Endothelial cell of umbilical vein (primary cell): Measurements from ENCODE around the gene VRTN. TPM values are rescaled to one million over a fixed set of nuclear protein-coding genes. Genes with fewer than 3 reads are reported as not detected.

Experiments used
- BruUV-seq: library from RNA; stranded (reverse); fragments of 400-500 nt; replicated peaks from 2 replicates; lab custom pipeline; 2021; lab: Mats Ljungman, UMichigan
- CTCF ChIA-PET: fragments of 300-600, 350-600 bp; sonication (Branson Sonifier 250); formaldehyde crosslinking; loops from one replicate; lab custom pipeline; 2021; ENCODE audit warnings: antibody characterized with exemption, inconsistent platforms; lab: Charles Lee
- POLR2A ChIA-PET: fragments of 300-600, 350-600 bp; sonication (Branson Sonifier 250); formaldehyde crosslinking; loops from one replicate; lab custom pipeline; 2021; ENCODE audit warnings: antibody characterized with exemption, inconsistent platforms; lab: Charles Lee
- DNase-seq: peaks from one replicate; pipeline ENCODE4 v3.0.0-alpha.2; 2011; ENCODE audit warnings: low read depth, low spot score
- FAIRE-seq: peaks from 2 replicates; lab custom pipeline; 2011; peaks lifted over from hg19 to GRCh38; lab: Jason Lieb, UNC
- H2AFZ ChIP-seq: 2 replicates; pipeline ENCODE4 v1.6.0; 2012; ENCODE audit warnings: low read depth, low read length, control low read depth, inconsistent platforms
- H3K27ac ChIP-seq: 2 replicates; pipeline ENCODE4 v1.5.1; 2011; ENCODE audit warnings: low read depth, mild to moderate bottlenecking, control low read depth, low read length, moderate library complexity; ENCODE audit not compliant: insufficient read depth
- H3K27me3 ChIP-seq, 2 experiments: 2 replicates each; pipeline versions ENCODE4 v1.6.0 to v1.6.1; 2011; ENCODE audit warnings: low read length in 2 of 2, mixed read lengths in 1 of 2; ENCODE audit not compliant: control insufficient read depth in 2 of 2, insufficient read depth in 2 of 2
- H3K36me3 ChIP-seq, 2 experiments: 2 replicates in 1 of 2; 3 replicates in 1 of 2; pipeline ENCODE4 v1.5.1; 2011; ENCODE audit warnings: low read length in 2 of 2, mild to moderate bottlenecking in 1 of 2, moderate library complexity in 1 of 2; ENCODE audit not compliant: control insufficient read depth in 2 of 2, insufficient read depth in 2 of 2; ENCODE audit errors: extremely low read depth in 1 of 2
- H3K4me1 ChIP-seq: 3 replicates; pipeline ENCODE4 v1.5.1; 2011; ENCODE audit warnings: mild to moderate bottlenecking, low read length; ENCODE audit not compliant: control insufficient read depth, insufficient read depth; ENCODE audit errors: extremely low read depth
- H3K4me2 ChIP-seq: 2 replicates; pipeline ENCODE4 v1.6.1; 2011; ENCODE audit warnings: low read length, control low read depth, mixed read lengths; ENCODE audit not compliant: insufficient read depth
- H3K4me3 ChIP-seq, 3 experiments: fragments of 200-600 bp in 1 of 3; sonication (generic), shearing (Covaris generic) in 1 of 3; replicated peaks in 1 of 3; 2 replicates each; pipeline ENCODE4 v1.5.1; 2011 to 2016; ENCODE audit warnings: control low read depth in 3 of 3, low read length in 3 of 3, mild to moderate bottlenecking in 2 of 3, inconsistent platforms in 1 of 3, low read depth in 1 of 3, moderate library complexity in 1 of 3; ENCODE audit not compliant: insufficient read depth in 1 of 3
- H3K79me2 ChIP-seq: 2 replicates; pipeline ENCODE4 v1.6.0; 2012; ENCODE audit warnings: low read length, inconsistent platforms; ENCODE audit not compliant: control insufficient read depth, insufficient read depth
- H3K9ac ChIP-seq: replicated peaks from 2 replicates; pipeline ENCODE3; 2011; ENCODE audit warnings: low read length, control low read depth; ENCODE audit not compliant: insufficient read depth; ENCODE audit errors: extremely low read depth
- H3K9me1 ChIP-seq: replicated peaks from 3 replicates; pipeline ENCODE4 v1.6.0; 2011; ENCODE audit warnings: mild to moderate bottlenecking, low read length; ENCODE audit not compliant: control insufficient read depth, insufficient read depth; ENCODE audit errors: extremely low read depth
- H3K9me3 ChIP-seq: replicated peaks from 2 replicates; pipeline ENCODE4 v1.5.1; 2012; ENCODE audit warnings: low read length, inconsistent platforms; ENCODE audit not compliant: control insufficient read depth, insufficient read depth
- H4K20me1 ChIP-seq: replicated peaks from 2 replicates; pipeline ENCODE3; 2011; ENCODE audit warnings: mild to moderate bottlenecking, low read length; ENCODE audit not compliant: control insufficient read depth, insufficient read depth; ENCODE audit errors: extremely low read depth
- CTCF ChIP-seq, 2 donors: IDR thresholded peaks; 1 replicate in 1 of 2; 2 replicates in 1 of 2; pipeline ENCODE4 v1.5.1; 2011; ENCODE audit warnings: low read length in 2 of 2, mild to moderate bottlenecking in 2 of 2, moderate library complexity in 2 of 2, control low read depth in 1 of 2, inconsistent platforms in 1 of 2, low read depth in 1 of 2; ENCODE audit not compliant: insufficient read depth in 1 of 2; ENCODE audit errors: extremely low read depth in 1 of 2
- EZH2 ChIP-seq: IDR thresholded peaks from 2 replicates; pipeline ENCODE4 v1.6.1; 2012; ENCODE audit warnings: borderline replicate concordance, low read depth, mild to moderate bottlenecking, moderate library complexity, low read length, inconsistent platforms; ENCODE audit not compliant: severe bottlenecking
- FOS ChIP-seq: IDR thresholded peaks from 2 replicates; pipeline ENCODE4 v1.6.1; 2011; ENCODE audit warnings: mild to moderate bottlenecking, low read length, moderate library complexity, borderline replicate concordance; ENCODE audit not compliant: insufficient read depth
- GATA2 ChIP-seq: IDR thresholded peaks from 2 replicates; pipeline ENCODE4 v1.7.0; 2011; ENCODE audit warnings: low read depth, mild to moderate bottlenecking, moderate library complexity, mixed read lengths, low read length; ENCODE audit not compliant: insufficient read length, insufficient read depth
- JUN ChIP-seq: IDR thresholded peaks from 2 replicates; pipeline ENCODE4 v1.6.1; 2011; ENCODE audit warnings: borderline replicate concordance, low read depth; ENCODE audit not compliant: insufficient read length, insufficient read depth
- MAX ChIP-seq: IDR thresholded peaks from 2 replicates; pipeline ENCODE4 v1.6.1; 2011; ENCODE audit not compliant: insufficient read depth, insufficient read length
- MYC ChIP-seq: IDR thresholded peaks from one replicate; pipeline ENCODE4 v1.6.1; 2011; ENCODE audit warnings: mild to moderate bottlenecking, low read depth, low read length
- POLR2A ChIP-seq: IDR thresholded peaks from 2 replicates; pipeline ENCODE4 v1.6.1; 2012; ENCODE audit warnings: low read depth, mild to moderate bottlenecking, control low read depth, low read length
- POLR2AphosphoS5 ChIP-seq: IDR thresholded peaks from 2 replicates; pipeline ENCODE4 v1.6.1; 2012; ENCODE audit warnings: low read depth, mild to moderate bottlenecking, control low read depth, low read length, moderate library complexity; ENCODE audit not compliant: insufficient read depth
- dilution Hi-C: fragments of 300-500 bp; cut with MboI; formaldehyde crosslinking; loops from one replicate; pipeline ENCODE4 v1.15.0; 2019; ENCODE audit warnings: low sequenced_read_pairs; ENCODE audit not compliant: extremely low pct_ligation_motif_present
- intact Hi-C: fragments of 100-400 bp; cut with micrococcal nuclease; formaldehyde crosslinking; loops from one replicate; pipeline ENCODE4 v1.10.0; 2022
- polyA plus RNA-seq, 4 experiments: library from polyadenylated mRNA; depleted of rRNA in 3 of 4; stranded (reverse) in 3 of 4; unstranded in 1 of 4; fragments of >200 nt; gene quantifications; 2 replicates each; pipeline versions ENCODE4 v1.2.1 to v1.2.3, GENCODE V29; 2011 to 2012; ENCODE audit warnings: missing spikeins in 1 of 4
- total RNA-seq: library from RNA; stranded (reverse); gene quantifications from 2 replicates; pipeline ENCODE4 v1.2.3, GENCODE V29; 2021

The VRTN gene
- total and polyA plus RNA-seq, 2 donors (not counting 3 experiments of a cell fraction or from before 2014, with no cell fraction given): 0.03 TPM; not detected in 1

GRCh38 chr14:74380172-74380571, 31.9 kb downstream of the VRTN start:
- POLR2A ChIA-PET: no interaction called here
- no TSS peak for BruUV-seq

More at GRCh38 chr14:74380172-74380571, 31.9 kb downstream of the VRTN start:
- intact Hi-C loops: no loop called here
- no peak overlapping the region for H3K27ac ChIP-seq
- FAIRE-seq: no peak
- H4K20me1 ChIP-seq: no peaks in the 10 kb centered on the region
- no peaks in the 10 kb centered on the region for H3K27me3 ChIP-seq
- H3K4me1 ChIP-seq: no peaks in the 10 kb centered on the region
- DNase-seq: no peak
- no peaks in the 10 kb centered on the region for H3K79me2 ChIP-seq
- H3K36me3 ChIP-seq: no peaks in the 10 kb centered on the region
- H3K9me1 ChIP-seq: no peaks in the 10 kb centered on the region
- no peak overlapping the region for H3K4me3 ChIP-seq
- H3K4me2 ChIP-seq: no peak overlapping the region
- no peak for TF ChIP-seq EZH2
- TF ChIP-seq JUN: no peak
- TF ChIP-seq CTCF (IDR thresholded peaks at IDR 0.05; ENCODE audit: extremely low read depth in 1 of 2, insufficient read depth in 1 of 2, low read depth in 1 of 2, low read length in 2 of 2): no peak
- TF ChIP-seq MYC: no peak
- TF ChIP-seq MAX: no peak
- no peak for TF ChIP-seq FOS
- no peak for TF ChIP-seq POLR2A
- no peak for TF ChIP-seq POLR2AphosphoS5
- TF ChIP-seq GATA2: no peak
- H2AFZ ChIP-seq: no peak overlapping the region
- no peak overlapping the region for H3K9ac ChIP-seq
- H3K9me3 ChIP-seq: no peaks in the 10 kb centered on the region
- dilution Hi-C loops: no loop called here
- CTCF ChIA-PET: no interaction called here
